ENCODE results near the gene SLC15A4. TPM values are rescaled to one million over a fixed set of nuclear protein-coding genes. Genes with fewer than 3 reads are reported as not detected.

The SLC15A4 gene
- total RNA-seq, 4 donors from 2014 or later: 28.1 to 49.9 (median 45.8) TPM

GRCh38 chr12:128803788-128804187 lies 20.0 kb downstream of the SLC15A4 start:
- Histone ChIP-seq H3K4me1 (peaks cover 0 to 15% (median 0%) of the 10 kb centered on the region in 3 donors), H3K27me3 (no peaks in the 10 kb centered on the region), H3K9me3 (peaks cover 0 to 3% (median 0%) of the 10 kb centered on the region in 3 donors), H3K36me3 (peaks cover 0 to 80% of the 10 kb centered on the region in 2 donors), H3K4me3 (no peak overlapping the region), H3K27ac (no peak overlapping the region)
- WGBS, 2 donors (ENCODE audit: low coverage in 1 of 2): 95 to 96% methylated on average over 9 of the region's 9 CpGs
- ATAC-seq: no peak
- TF ChIP-seq, protein P1, sequence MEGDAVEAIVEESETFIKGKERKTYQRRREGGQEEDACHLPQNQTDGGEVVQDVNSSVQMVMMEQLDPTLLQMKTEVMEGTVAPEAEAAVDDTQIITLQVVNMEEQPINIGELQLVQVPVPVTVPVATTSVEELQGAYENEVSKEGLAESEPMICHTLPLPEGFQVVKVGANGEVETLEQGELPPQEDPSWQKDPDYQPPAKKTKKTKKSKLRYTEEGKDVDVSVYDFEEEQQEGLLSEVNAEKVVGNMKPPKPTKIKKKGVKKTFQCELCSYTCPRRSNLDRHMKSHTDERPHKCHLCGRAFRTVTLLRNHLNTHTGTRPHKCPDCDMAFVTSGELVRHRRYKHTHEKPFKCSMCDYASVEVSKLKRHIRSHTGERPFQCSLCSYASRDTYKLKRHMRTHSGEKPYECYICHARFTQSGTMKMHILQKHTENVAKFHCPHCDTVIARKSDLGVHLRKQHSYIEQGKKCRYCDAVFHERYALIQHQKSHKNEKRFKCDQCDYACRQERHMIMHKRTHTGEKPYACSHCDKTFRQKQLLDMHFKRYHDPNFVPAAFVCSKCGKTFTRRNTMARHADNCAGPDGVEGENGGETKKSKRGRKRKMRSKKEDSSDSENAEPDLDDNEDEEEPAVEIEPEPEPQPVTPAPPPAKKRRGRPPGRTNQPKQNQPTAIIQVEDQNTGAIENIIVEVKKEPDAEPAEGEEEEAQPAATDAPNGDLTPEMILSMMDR (IDR thresholded peaks at IDR 0.05): no peak
- TF ChIP-seq POLR2A (IDR thresholded peaks at IDR 0.05): no peak
- no peak for TF ChIP-seq EP300 (IDR thresholded peaks at IDR 0.05)
- no peak for TF ChIP-seq POLR2AphosphoS5 (IDR thresholded peaks at IDR 0.05)

DNA sequence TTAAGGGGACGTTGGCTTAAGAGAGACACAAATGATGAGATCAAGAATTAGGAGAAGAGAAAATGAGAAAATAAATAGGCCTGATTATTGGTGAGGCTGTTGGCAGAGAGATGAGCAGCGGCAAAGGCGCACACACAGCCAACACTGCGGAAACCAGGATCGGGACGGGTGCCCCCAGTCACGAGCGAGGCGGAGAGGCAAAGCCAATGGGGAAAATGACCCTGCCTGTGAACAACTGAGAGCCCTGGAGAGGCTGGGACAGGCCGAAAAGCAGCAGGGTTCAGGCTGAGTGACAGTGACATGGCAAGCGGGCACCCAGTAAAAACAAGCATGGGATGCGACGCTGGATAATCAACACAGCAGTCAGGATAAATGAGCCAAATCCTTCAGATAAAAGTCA lies 21.0 kb downstream of the SLC15A4 start:
- no peak for ATAC-seq
- no peak overlapping the region for H3K27ac ChIP-seq
- H3K9me3 ChIP-seq: peaks cover 0 to 3% (median 0%) of the 10 kb centered on the region in 3 donors
- no peak overlapping the region for H3K4me3 ChIP-seq
- TF ChIP-seq EP300 (IDR thresholded peaks at IDR 0.05): no peak
- TF ChIP-seq, protein P1 (IDR thresholded peaks at IDR 0.05): no peak
- no peak for TF ChIP-seq POLR2A (IDR thresholded peaks at IDR 0.05)
- TF ChIP-seq POLR2AphosphoS5 (IDR thresholded peaks at IDR 0.05): no peak
- H3K27me3 ChIP-seq: no peaks in the 10 kb centered on the region
- whole genome bisulfite sequencing, 2 donors (ENCODE audit: low coverage in 1 of 2): 93 to 95% methylated on average over 12 to 13 of the region's 13 CpGs
- H3K4me1 ChIP-seq: peaks cover 0 to 15% (median 0%) of the 10 kb centered on the region in 3 donors
- peaks cover 0 to 80% of the 10 kb centered on the region in 2 donors for H3K36me3 ChIP-seq

DNA sequence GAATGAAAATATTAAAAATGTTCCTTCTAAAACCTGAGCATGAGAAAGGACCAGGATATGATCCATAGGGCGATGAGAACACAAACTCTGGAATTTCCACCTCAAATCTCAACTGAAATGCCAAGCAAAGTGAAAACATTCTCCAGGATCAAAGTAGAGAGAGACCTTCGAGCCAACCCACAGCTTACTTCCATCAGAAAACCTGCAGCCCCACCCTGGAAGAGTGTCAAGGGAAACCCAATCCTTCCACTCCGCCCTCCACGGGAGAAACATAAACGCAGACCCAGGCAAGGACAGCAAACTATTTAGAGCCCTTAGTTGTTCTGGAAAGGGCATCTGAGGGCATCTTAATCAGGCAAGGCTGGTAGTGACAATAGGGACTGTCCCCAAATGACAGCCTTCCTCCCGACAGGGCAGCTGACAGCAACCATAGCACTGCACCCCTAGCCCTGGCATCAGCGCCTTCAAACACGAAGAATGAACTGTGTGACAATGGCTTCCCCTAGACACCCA lies 21.8 kb downstream of the SLC15A4 start:
- peaks cover 0 to 3% (median 0%) of the 10 kb centered on the region in 3 donors for H3K9me3 ChIP-seq
- ATAC-seq: no peak
- peaks cover 0 to 15% (median 0%) of the 10 kb centered on the region in 3 donors for H3K4me1 ChIP-seq
- no peak overlapping the region for H3K4me3 ChIP-seq
- no peaks in the 10 kb centered on the region for H3K27me3 ChIP-seq
- TF ChIP-seq EP300 (IDR thresholded peaks at IDR 0.05): no peak
- WGBS, 2 donors (ENCODE audit: low coverage in 1 of 2): 26 to 90% methylated on average over 2 to 5 of the region's 8 CpGs
- H3K36me3 ChIP-seq: peaks cover 0 to 80% of the 10 kb centered on the region in 2 donors
- H3K27ac ChIP-seq: no peak overlapping the region

DNA sequence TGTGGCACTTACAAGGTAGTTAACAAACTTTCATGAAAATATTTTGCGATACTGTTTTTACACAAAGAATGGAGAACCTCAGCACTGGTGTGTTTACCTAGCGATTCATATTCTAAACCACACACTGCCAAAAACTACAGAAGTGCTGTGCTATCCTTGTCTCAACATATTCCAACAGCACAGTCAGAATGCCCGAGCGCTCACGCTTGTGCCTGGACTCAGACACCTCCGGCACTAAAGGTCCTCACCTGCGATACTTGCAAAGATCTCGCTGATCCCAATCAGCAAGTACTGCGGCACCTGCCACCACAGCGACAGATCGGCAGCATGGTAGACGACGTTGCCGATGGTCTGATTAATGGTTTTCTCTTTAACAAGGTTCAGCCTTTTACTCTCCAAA lies 23.2 kb downstream of the SLC15A4 start:
- TF ChIP-seq EP300 (IDR thresholded peaks at IDR 0.05) (no peak), POLR2AphosphoS5 (IDR thresholded peaks at IDR 0.05) (no peak), POLR2A (IDR thresholded peaks at IDR 0.05) (no peak)
- TF ChIP-seq, protein P1 (IDR thresholded peaks at IDR 0.05): no peak
- no peak overlapping the region for H3K27ac ChIP-seq
- peaks cover 0 to 83% of the 10 kb centered on the region in 2 donors for H3K36me3 ChIP-seq
- ATAC-seq: no peak
- WGBS, 2 donors (ENCODE audit: low coverage in 1 of 2): 96% methylated on average over 12 to 13 of the region's 14 CpGs
- H3K9me3 ChIP-seq: peaks cover 0 to 3% (median 0%) of the 10 kb centered on the region in 3 donors
- no peaks in the 10 kb centered on the region for H3K27me3 ChIP-seq
- H3K4me1 ChIP-seq: peaks cover 0 to 15% (median 0%) of the 10 kb centered on the region in 3 donors
- H3K4me3 ChIP-seq: no peak overlapping the region

GRCh38 chr12:128798571-128799341 lies 25.0 kb downstream of the SLC15A4 start:
- H3K9me3 ChIP-seq: no peaks in the 10 kb centered on the region
- no peaks in the 10 kb centered on the region for H3K27me3 ChIP-seq
- no peak for ATAC-seq
- 63 to 72% methylated on average over 7 to 13 of the region's 22 CpGs for WGBS, 2 donors (ENCODE audit: low coverage in 1 of 2)
- H3K36me3 ChIP-seq: peaks cover 0 to 83% of the 10 kb centered on the region in 2 donors
- no peak overlapping the region for H3K27ac ChIP-seq
- no peak overlapping the region for H3K4me3 ChIP-seq
- H3K4me1 ChIP-seq: peaks cover 0 to 21% (median 0%) of the 10 kb centered on the region in 3 donors
- TF ChIP-seq, protein P1 (IDR thresholded peaks at IDR 0.05): no peak
- TF ChIP-seq EP300 (IDR thresholded peaks at IDR 0.05) (no peak), POLR2AphosphoS5 (IDR thresholded peaks at IDR 0.05) (no peak), POLR2A (IDR thresholded peaks at IDR 0.05) (no peak)

Data from gastroesophageal sphincter (tissue), 4 donors.